Measurements from ENCODE around the gene PRPF18. TPM values are rescaled to one million over a fixed set of nuclear protein-coding genes. Genes with fewer than 3 reads are reported as not detected.

Gene PRPF18
- total RNA-seq, 2 donors from 2014 or later: 23.8 to 30.3 TPM

DNA sequence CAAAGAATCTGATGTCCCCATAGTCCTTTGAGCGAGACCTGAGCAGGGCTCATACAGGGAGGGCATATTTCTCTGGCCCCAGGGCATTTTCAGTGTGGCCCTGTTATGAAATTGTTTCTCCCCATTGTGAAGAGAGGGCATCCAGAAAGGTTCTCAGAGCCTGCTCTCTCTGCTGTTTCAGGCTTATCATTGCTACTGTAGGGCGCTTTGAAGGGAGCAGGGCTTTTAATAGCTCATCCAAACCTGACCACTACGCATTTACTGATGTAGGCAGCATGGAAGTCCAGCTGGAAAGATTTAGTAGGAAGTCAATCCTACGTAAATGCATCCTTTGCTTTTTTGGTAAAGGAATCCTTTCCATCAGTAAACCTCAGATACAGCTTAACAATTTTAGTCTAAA lies 68.1 kb downstream of the PRPF18 start:
- DNase-seq (no peak), ATAC-seq (no peak)
- no peak overlapping the region for H3K27ac Mint-ChIP-seq
- no peaks in the 10 kb centered on the region for H3K9me3 ChIP-seq (ENCODE audit: control insufficient read depth, low read length, poor library complexity, severe bottlenecking)
- H3K27me3 Mint-ChIP-seq: no peaks in the 10 kb centered on the region
- H3K4me1 Mint-ChIP-seq: peaks cover 7% of the 10 kb centered on the region
- H3K36me3 Mint-ChIP-seq (ENCODE audit: low read depth): no peaks in the 10 kb centered on the region
- H3K4me3 Mint-ChIP-seq: no peak overlapping the region

DNA sequence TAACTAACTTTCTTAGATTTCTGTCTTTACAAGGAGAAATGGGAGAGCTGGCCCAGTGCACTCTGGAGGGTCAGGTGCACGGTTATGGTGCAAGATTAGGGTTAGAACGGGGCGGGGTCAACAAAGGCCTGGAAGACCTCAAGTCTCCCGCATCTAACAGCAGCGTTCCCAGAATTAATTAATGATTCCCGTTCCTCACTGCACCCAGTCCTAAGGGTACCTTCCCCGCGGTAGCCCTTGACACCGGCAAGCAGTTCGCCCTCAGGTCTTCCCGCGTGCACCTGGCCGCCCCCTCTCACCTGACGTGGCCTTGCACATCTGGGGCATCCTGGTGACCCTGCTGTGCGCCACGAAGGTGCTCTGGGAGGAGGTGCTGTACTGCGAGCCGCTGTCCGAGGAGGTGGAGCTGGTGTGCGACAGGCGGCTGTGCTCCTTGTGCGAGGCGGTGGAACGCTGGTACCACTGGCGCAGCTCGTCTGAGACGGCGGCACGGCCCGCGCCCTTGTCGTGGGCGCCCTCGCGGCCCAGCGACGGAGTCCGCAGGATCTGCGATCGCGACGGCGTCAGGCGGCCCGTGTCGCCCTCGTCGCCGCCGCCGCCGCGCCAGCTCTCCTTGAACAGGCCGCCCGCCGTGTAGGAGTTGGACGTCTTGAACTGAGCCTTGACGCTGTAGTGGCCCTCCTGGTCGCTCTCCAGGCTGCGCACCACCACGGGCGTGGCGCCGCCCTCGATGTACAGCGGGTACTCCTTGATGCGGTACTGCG lies 69.8 kb downstream of the PRPF18 start:
- ATAC-seq (no peak), DNase-seq (no peak)
- H3K27ac Mint-ChIP-seq: no peak overlapping the region
- no peaks in the 10 kb centered on the region for H3K27me3 Mint-ChIP-seq
- H3K4me1 Mint-ChIP-seq: peaks cover 12% of the 10 kb centered on the region
- H3K9me3 ChIP-seq (ENCODE audit: control insufficient read depth, low read length, poor library complexity, severe bottlenecking): no peaks in the 10 kb centered on the region
- H3K36me3 Mint-ChIP-seq (ENCODE audit: low read depth): no peaks in the 10 kb centered on the region
- no peak overlapping the region for H3K4me3 Mint-ChIP-seq

DNA sequence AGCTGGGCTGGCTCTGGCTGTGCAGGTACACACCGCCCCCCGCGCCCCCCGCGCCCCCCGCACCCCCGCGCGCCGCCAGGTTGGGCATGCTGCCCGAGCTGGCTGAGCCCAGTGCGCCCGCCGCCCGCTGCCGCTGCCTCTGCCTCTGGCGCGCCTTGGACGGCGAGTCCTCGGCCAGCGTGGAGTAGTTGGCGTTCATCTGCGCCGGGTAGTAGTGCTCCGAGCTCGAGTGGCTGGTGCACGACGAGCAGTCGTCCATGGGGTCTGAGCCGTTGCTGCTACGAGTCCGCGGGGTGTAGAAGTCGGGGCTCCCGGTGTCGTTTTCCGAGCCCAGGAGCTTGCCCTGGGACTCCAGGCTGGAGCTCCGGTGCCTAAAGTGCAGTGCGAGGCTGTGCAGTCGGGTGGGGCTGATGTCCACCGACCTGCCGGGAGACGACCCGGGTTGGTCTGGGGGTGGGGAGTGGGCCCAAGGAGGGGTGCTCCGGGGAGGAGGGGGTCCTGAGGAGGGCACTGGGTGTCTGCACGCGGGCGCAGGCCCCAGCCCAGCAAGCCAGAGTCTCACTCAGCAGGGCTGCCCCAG lies 70.4 kb downstream of the PRPF18 start:
- no peaks in the 10 kb centered on the region for H3K9me3 ChIP-seq (ENCODE audit: control insufficient read depth, low read length, poor library complexity, severe bottlenecking)
- DNase-seq (no peak), ATAC-seq (no peak)
- H3K36me3 Mint-ChIP-seq (ENCODE audit: low read depth): no peaks in the 10 kb centered on the region
- no peak overlapping the region for H3K27ac Mint-ChIP-seq
- H3K4me1 Mint-ChIP-seq: peaks cover 12% of the 10 kb centered on the region
- H3K27me3 Mint-ChIP-seq: no peaks in the 10 kb centered on the region
- H3K4me3 Mint-ChIP-seq: no peak overlapping the region

DNA sequence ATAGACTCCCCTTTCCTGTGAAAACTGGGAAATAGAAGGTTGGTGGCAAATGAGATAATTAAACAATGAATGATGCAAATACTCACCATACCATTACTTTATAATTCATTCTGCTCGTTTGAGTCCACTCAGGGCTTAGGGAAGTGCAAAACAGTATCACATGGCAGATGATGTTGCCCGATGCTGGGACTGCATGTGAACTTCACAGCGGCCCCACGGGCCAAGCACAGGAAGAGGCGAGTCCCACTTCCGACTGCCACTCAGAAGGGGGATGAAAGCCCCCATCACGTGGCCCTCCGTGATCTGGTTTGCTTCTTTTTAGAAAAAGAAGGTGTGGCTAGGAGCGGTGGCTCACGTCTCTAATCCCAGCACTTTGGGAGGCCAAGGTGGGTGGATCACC lies 71.5 kb downstream of the PRPF18 start:
- no peaks in the 10 kb centered on the region for H3K27me3 Mint-ChIP-seq
- no peak overlapping the region for H3K4me3 Mint-ChIP-seq
- no peak overlapping the region for H3K27ac Mint-ChIP-seq
- H3K36me3 Mint-ChIP-seq (ENCODE audit: low read depth): no peaks in the 10 kb centered on the region
- H3K4me1 Mint-ChIP-seq: peaks cover 12% of the 10 kb centered on the region
- ATAC-seq: no peak
- no peak for DNase-seq
- no peaks in the 10 kb centered on the region for H3K9me3 ChIP-seq (ENCODE audit: control insufficient read depth, low read length, poor library complexity, severe bottlenecking)

DNA sequence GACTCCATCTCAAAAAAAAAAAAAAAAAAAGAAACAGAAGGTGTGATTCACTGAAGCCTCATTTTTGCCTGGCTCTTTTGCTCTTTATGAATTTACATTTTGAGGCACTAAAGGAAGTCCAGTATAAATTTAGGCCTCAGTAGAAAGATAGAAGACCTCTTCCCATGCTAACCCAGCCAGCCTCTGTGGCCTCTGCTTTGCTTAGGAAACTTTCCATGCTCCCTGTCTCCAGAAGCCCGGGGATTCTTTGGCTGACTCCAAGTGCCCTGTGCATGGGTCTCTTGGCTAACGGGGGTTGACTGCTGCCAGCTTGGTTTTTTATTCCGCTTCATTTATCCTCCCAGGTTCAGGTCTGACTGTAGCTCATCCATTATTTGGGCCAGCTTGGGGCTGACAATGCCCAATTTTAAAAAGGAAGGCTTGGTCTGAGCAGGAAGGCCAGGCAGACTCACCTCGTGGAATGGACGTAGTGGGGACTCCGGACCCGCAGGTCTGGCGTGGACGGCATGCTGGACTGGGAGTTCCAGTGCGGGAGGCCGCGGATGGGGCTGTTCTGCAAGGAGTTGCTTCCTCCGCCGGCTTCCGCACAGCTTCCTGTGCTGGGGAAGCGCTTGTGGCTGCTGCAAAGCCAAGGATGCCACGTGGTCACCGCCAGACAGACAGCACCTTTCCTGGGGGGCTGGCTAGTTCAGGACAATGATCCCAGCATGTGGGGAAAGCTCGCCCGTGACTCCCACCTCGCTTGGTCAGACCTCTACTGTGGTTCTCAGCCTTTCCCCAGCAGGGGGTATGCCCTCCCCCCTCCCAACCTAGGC lies 72.3 kb downstream of the PRPF18 start:
- DNase-seq (no peak), ATAC-seq (no peak)
- Mint-ChIP-seq H3K4me3 (no peak overlapping the region), H3K27ac (no peak overlapping the region), H3K36me3 (ENCODE audit: low read depth) (no peaks in the 10 kb centered on the region), H3K4me1 (peaks cover 10% of the 10 kb centered on the region), H3K27me3 (no peaks in the 10 kb centered on the region)
- H3K9me3 ChIP-seq (ENCODE audit: control insufficient read depth, low read length, poor library complexity, severe bottlenecking): no peaks in the 10 kb centered on the region

DNA sequence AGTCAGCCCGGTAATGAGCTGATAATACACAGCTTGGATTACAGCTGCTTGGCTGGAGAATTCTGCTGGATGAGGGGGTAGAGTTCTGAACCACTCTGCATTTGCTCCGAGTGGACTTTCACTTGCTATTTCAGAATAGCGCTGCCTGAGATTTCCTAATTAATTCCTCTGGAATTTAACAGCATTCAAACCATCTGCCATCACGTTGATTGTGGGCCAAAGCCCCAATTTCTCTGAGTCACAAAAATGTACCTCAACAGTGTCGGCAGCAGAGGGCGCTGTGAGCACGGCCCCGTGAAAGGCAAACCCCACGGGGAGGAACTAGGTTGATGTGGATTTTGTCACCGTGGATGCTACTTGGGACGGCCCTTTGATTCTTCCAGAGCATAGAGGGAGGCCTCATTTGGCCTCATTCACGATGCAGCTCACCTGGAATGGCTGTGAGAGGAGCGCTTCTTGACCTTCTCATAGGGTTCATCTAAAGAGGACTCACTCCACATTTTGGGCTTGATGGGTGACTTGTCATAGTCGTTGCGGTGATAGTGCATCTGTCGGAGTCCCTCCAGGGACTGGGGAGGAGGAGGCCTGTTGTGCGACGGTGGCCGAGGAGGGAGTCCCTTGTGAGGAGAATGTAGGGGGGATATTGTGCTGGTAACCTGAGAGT lies 73.3 kb downstream of the PRPF18 start:
- Mint-ChIP-seq H3K36me3 (ENCODE audit: low read depth) (no peaks in the 10 kb centered on the region), H3K4me1 (peaks cover 10% of the 10 kb centered on the region), H3K27me3 (no peaks in the 10 kb centered on the region), H3K4me3 (no peak overlapping the region), H3K27ac (peak overlapping the region; percentile 29)
- peak; percentile 42 to 65 (median 43) for DNase-seq
- ATAC-seq: peak; percentile 73
- H3K9me3 ChIP-seq (ENCODE audit: control insufficient read depth, low read length, poor library complexity, severe bottlenecking): no peaks in the 10 kb centered on the region

DNA sequence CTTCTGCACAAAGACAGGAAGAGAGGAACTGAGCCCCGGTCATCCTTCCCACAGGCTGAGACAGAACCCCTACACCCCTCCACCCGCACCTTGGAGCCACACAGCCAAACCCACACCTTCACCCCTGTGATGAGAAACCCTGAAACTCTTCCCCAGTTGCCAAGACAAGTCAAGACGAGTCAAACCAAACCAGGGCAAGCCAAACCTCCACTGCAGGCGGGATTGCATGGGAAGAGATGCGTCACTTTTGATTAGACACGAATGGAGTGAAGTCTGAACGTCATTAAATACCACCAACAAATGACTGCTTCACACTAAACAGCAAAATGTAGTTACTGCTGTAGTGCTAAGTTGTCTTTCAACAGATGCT lies 73.8 kb downstream of the PRPF18 start:
- Mint-ChIP-seq H3K27me3 (no peaks in the 10 kb centered on the region), H3K27ac (peak overlapping the region; percentile 29), H3K4me3 (no peak overlapping the region), H3K36me3 (ENCODE audit: low read depth) (no peaks in the 10 kb centered on the region), H3K4me1 (peaks cover 10% of the 10 kb centered on the region)
- ATAC-seq (no peak), DNase-seq (no peak)
- no peaks in the 10 kb centered on the region for H3K9me3 ChIP-seq (ENCODE audit: control insufficient read depth, low read length, poor library complexity, severe bottlenecking)

DNA sequence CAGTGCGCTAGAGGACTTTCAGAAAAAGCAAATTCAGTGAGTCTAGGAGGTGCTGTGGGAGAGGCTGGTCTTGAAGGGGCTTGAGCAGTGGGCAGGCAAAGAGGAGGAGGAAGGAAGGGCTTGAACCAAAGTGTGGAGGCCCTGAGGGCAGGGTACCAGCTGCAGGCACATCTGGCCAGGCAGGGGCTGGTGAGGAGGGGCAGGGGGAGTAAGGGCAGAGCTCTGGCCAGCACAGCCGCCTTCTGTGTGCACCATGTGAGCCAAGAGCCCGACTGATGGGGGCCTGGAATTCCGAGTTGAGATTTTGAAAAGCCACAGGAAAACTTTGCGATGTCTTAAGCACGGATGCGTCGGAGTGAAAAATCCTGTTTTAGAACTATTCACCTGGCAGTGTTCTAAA lies 74.5 kb downstream of the PRPF18 start:
- no peaks in the 10 kb centered on the region for H3K27me3 Mint-ChIP-seq
- no peaks in the 10 kb centered on the region for H3K36me3 Mint-ChIP-seq (ENCODE audit: low read depth)
- peaks cover 10% of the 10 kb centered on the region for H3K4me1 Mint-ChIP-seq
- H3K4me3 Mint-ChIP-seq: no peak overlapping the region
- DNase-seq: no peak
- no peaks in the 10 kb centered on the region for H3K9me3 ChIP-seq (ENCODE audit: control insufficient read depth, low read length, poor library complexity, severe bottlenecking)
- H3K27ac Mint-ChIP-seq: no peak overlapping the region
- no peak for ATAC-seq

DNA sequence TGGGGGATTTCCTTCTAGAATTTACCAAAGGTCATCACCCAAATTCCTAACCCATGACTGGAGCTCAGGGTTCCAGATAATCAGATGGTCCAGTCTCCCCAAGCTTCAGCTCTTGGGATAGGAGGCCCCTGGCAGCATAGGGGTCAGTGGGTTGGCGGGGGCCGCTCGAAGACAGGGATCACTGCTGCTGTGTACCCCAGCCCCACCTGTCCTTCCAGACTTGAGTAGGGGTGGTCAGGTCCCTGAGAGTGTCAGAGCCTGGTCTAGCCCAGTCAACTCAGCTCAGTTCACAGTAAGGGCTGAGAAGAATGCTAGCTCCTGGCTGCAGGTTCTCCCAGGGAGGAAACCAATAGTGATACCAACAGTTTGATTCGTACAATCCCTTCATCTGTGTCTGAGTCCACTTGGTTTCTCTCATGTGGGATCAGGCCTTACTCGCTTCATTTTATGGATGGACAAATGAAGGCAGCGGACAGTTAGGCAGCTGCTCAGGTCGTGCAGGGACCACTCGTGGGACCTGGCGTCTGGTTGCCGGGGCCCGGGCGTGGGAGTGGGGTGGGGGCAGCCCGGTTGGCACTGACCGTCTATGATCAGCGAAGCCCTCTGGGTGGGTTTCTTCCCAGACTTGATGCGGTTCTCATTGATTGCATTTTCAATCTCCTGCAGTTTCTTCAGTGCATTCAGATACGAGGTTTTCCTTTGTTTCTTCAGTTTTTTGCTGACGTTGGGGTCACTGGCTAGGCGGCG lies 78.9 kb downstream of the PRPF18 start:
- H3K36me3 Mint-ChIP-seq (ENCODE audit: low read depth): no peaks in the 10 kb centered on the region
- H3K4me3 Mint-ChIP-seq: no peak overlapping the region
- ATAC-seq (no peak), DNase-seq (no peak)
- no peak overlapping the region for H3K27ac Mint-ChIP-seq
- no peaks in the 10 kb centered on the region for H3K27me3 Mint-ChIP-seq
- peaks cover 5% of the 10 kb centered on the region for H3K4me1 Mint-ChIP-seq
- no peaks in the 10 kb centered on the region for H3K9me3 ChIP-seq (ENCODE audit: control insufficient read depth, low read length, poor library complexity, severe bottlenecking)

DNA sequence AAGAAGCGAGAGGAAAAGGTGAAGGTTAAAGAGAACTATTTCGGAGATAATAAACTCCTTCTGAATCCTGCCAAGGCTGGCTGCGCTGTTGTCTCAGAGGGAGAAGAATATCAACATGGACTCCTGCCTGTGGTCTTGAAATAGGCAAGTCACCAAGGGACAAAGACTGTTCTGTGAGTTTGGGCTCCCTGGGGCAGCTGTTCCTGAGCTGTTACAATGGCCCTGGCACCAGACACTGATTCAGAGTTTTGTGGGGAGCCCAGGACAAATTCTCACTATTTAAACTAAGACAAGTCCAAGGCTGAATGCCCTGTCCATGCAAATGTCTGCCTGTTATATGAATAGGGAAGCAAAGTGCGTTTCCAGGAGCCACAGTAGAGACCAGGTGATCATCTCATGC lies 81.4 kb downstream of the PRPF18 start:
- no peaks in the 10 kb centered on the region for H3K27me3 Mint-ChIP-seq
- H3K27ac Mint-ChIP-seq: no peak overlapping the region
- no peak for DNase-seq
- ATAC-seq: no peak
- no peak overlapping the region for H3K4me3 Mint-ChIP-seq
- H3K36me3 Mint-ChIP-seq (ENCODE audit: low read depth): no peaks in the 10 kb centered on the region
- no peaks in the 10 kb centered on the region for H3K9me3 ChIP-seq (ENCODE audit: control insufficient read depth, low read length, poor library complexity, severe bottlenecking)
- no peaks in the 10 kb centered on the region for H3K4me1 Mint-ChIP-seq

DNA sequence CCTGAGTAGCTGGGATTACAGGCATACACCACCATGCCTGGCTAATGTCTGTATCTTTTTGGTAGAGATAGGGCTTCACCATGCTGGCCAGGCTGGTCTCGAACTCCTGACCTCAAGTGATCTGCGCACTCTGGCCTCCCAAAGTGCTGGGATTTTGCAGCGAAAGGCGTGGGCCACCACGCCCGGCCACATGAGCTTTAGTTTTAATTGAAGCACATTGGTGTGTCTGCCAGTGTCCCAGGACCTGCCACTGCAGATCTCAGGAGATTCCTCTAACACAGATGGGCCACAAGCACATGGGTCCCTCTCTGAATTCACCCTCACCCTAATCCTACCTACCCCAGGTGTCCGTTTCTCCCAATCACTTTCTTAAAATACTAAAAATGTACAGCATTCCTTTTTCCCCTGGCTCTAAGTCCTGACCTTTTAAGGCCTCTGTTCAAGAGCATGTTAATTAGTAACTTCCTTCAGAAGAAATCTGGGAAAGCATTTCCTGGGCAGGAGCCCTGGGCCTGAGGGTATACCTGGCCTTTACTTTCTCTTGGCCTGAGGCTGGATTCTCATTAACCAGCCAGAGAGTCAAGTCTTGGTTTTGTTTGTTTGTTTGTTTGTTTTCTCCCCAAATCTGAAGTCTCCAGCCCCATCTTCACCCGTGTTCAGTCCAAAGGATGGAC lies 82.6 kb downstream of the PRPF18 start:
- H3K9me3 ChIP-seq (ENCODE audit: control insufficient read depth, low read length, poor library complexity, severe bottlenecking): no peaks in the 10 kb centered on the region
- H3K36me3 Mint-ChIP-seq (ENCODE audit: low read depth): peaks cover 2% of the 10 kb centered on the region
- DNase-seq (no peak), ATAC-seq (no peak)
- no peaks in the 10 kb centered on the region for H3K27me3 Mint-ChIP-seq
- no peaks in the 10 kb centered on the region for H3K4me1 Mint-ChIP-seq
- no peak overlapping the region for H3K27ac Mint-ChIP-seq
- H3K4me3 Mint-ChIP-seq: no peak overlapping the region

DNA sequence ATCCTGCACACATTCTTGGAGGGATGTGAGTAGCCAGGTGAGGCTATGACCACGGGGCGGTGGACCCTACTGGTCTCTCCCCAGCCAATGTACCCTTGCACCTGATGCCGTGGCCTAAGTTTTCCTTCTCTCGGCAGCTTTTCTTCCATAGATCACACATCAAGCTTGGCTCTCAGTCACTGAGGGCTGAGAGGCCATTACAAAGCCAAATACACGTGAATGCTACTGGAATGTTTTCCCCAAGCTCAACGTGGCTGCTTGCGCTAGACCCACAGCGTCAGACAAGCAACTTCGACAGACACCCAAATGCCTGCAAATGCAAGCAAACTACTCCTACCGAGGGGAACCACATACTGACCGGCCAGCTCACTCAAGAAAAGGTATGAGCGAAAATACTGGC lies 83.1 kb downstream of the PRPF18 start:
- H3K4me3 Mint-ChIP-seq: no peak overlapping the region
- no peaks in the 10 kb centered on the region for H3K4me1 Mint-ChIP-seq
- no peak for ATAC-seq
- no peaks in the 10 kb centered on the region for H3K27me3 Mint-ChIP-seq
- no peaks in the 10 kb centered on the region for H3K9me3 ChIP-seq (ENCODE audit: control insufficient read depth, low read length, poor library complexity, severe bottlenecking)
- DNase-seq: no peak
- H3K36me3 Mint-ChIP-seq (ENCODE audit: low read depth): peaks cover 2% of the 10 kb centered on the region
- H3K27ac Mint-ChIP-seq: no peak overlapping the region
